ENCODE data around the gene PDGFRB. TPM values are rescaled to one million over a fixed set of nuclear protein-coding genes. Genes with fewer than 3 reads are reported as not detected.

The PDGFRB gene
- total RNA-seq, 1 donor from 2014 or later: 89.3 TPM

GRCh38 chr5:150065886-150066285 is 89.8 kb downstream of the PDGFRB start:
- H3K4me1 ChIP-seq: peaks cover 16% of the 10 kb centered on the region
- peak; percentile 67 for DNase-seq
- no peak overlapping the region for H3K27ac ChIP-seq
- no peaks in the 10 kb centered on the region for H3K9me3 ChIP-seq
- peaks cover 6% of the 10 kb centered on the region for H3K36me3 ChIP-seq
- intact Hi-C loops (cut with DNase I): no loop called here
- H3K4me3 ChIP-seq: no peak overlapping the region
- ATAC-seq: peak; percentile 75 to 77
- H3K27me3 ChIP-seq (ENCODE audit: low read depth): no peaks in the 10 kb centered on the region
- TF ChIP-seq CTCF (IDR thresholded peaks at IDR 0.05): no peak

GRCh38 chr5:150065346-150065745 is 90.3 kb downstream of the PDGFRB start:
- no peaks in the 10 kb centered on the region for H3K9me3 ChIP-seq
- H3K36me3 ChIP-seq: peaks cover 6% of the 10 kb centered on the region
- no peaks in the 10 kb centered on the region for H3K27me3 ChIP-seq (ENCODE audit: low read depth)
- peaks cover 16% of the 10 kb centered on the region for H3K4me1 ChIP-seq
- ATAC-seq (peak; percentile 41 to 47), DNase-seq (no peak)
- H3K4me3 ChIP-seq: no peak overlapping the region
- H3K27ac ChIP-seq: no peak overlapping the region
- no peak for TF ChIP-seq CTCF (IDR thresholded peaks at IDR 0.05)
- intact Hi-C loops (cut with DNase I): no loop called here

GRCh38 chr5:150064681-150065220 is 90.9 kb downstream of the PDGFRB start:
- H3K36me3 ChIP-seq: peaks cover 6% of the 10 kb centered on the region
- no peaks in the 10 kb centered on the region for H3K27me3 ChIP-seq (ENCODE audit: low read depth)
- no peak overlapping the region for H3K4me3 ChIP-seq
- TF ChIP-seq CTCF (IDR thresholded peaks at IDR 0.05): no peak
- intact Hi-C loops (cut with DNase I): no loop called here
- no peak for ATAC-seq
- no peak for DNase-seq
- H3K27ac ChIP-seq: no peak overlapping the region
- no peaks in the 10 kb centered on the region for H3K9me3 ChIP-seq
- peaks cover 16% of the 10 kb centered on the region for H3K4me1 ChIP-seq

Other genes with a start within 250 kb of the PDGFRB start
- gene PDE6A, start 211.1 kb downstream of the PDGFRB start, total RNA-seq: not detected
- gene SLC26A2, start 195.1 kb downstream of the PDGFRB start, total RNA-seq: 14.7 TPM
- gene TIGD6, start 155.2 kb downstream of the PDGFRB start, total RNA-seq: 4.8 TPM
- 28.3 TPM for gene HMGXB3, start 155.1 kb downstream of the PDGFRB start, total RNA-seq
- 78.2 TPM for gene CSF1R, start 69.3 kb downstream of the PDGFRB start, total RNA-seq
- not detected for gene CDX1, start 10.9 kb upstream of the PDGFRB start, total RNA-seq
- not detected for gene SLC6A7, start 34.2 kb upstream of the PDGFRB start, total RNA-seq
- gene CAMK2A, start 133.9 kb upstream of the PDGFRB start, total RNA-seq: 1.3 TPM
- gene ARSI, start 147.1 kb upstream of the PDGFRB start, total RNA-seq: 3.5 TPM
- 27.1 TPM for gene TCOF1, start 201.9 kb upstream of the PDGFRB start, total RNA-seq